Breast epithelium (tissue), 4 donors: ENCODE data around the gene TMEM178B. TPM values are rescaled to one million over a fixed set of nuclear protein-coding genes. Genes with fewer than 3 reads are reported as not detected.
"Not testable (repeated sequence)": the region's sequence is repeated elsewhere in the genome, so short reads cannot be mapped to it uniquely, and the experiment has no call there.

Experiments
- DNase-seq, 2 donors: peaks; one replicate each; pipeline ENCODE4 v3.0.0-alpha.2; 2019; ENCODE audit warnings: low spot score in 2 of 2
- H3K27ac ChIP-seq, 2 donors: fragments of 200-600 bp; sonication (generic) in 1 of 2; one replicate each; pipeline ENCODE4 v1.5.1; 2016 to 2019; ENCODE audit warnings: mild to moderate bottlenecking in 1 of 2
- H3K27me3 ChIP-seq, 2 donors: fragments of 200-600 bp; sonication (generic) in 1 of 2; one replicate each; pipeline versions ENCODE4 v1.5.1 to v1.6.0; 2017 to 2019; ENCODE audit warnings: control low read depth in 1 of 2, mild to moderate bottlenecking in 1 of 2
- H3K36me3 ChIP-seq: fragments of 200-600 bp; one replicate; pipeline ENCODE4 v1.5.1; 2019
- H3K4me1 ChIP-seq, 2 donors: fragments of 200-600 bp; sonication (generic); one replicate each; pipeline ENCODE4 v1.5.1; 2016 to 2019; ENCODE audit warnings: control low read depth in 1 of 2
- H3K4me3 ChIP-seq, 3 donors: fragments of 200-600 bp; sonication (generic); 1 replicate in 2 of 3; 2 replicates in 1 of 3; pipeline ENCODE4 v1.5.1; 2016 to 2019; ENCODE audit warnings: mild to moderate bottlenecking in 3 of 3, moderate library complexity in 2 of 3
- H3K9me3 ChIP-seq, 2 donors: fragments of 200-600 bp; sonication (generic) in 1 of 2; one replicate each; pipeline ENCODE4 v1.5.1; 2016 to 2019; ENCODE audit warnings: control low read depth in 1 of 2
- POLR2A ChIP-seq: fragments of 450-650 bp; IDR thresholded peaks from one replicate; pipeline ENCODE4 v1.6.1; 2016; ENCODE audit warnings: antibody characterized with exemption, mild to moderate bottlenecking, moderate library complexity
- POLR2AphosphoS5 ChIP-seq, 3 donors: sonication (generic); formaldehyde crosslinking; IDR thresholded peaks; one replicate each; pipeline ENCODE4 v1.6.1; 2017; ENCODE audit warnings: antibody characterized with exemption in 3 of 3
- intact Hi-C: fragments of 100-400 bp; cut with DNase I; formaldehyde crosslinking; loops from one replicate; pipeline ENCODE4 v1.15.1; 2023; ENCODE audit warnings: low total_unique reads
- total RNA-seq, 3 donors: library from RNA; depleted of rRNA; stranded (reverse); fragments of >200 nt; gene quantifications; one replicate each; pipeline ENCODE4 v1.1.0, GENCODE V29; 2016
- TF ChIP-seq, protein P1 (sequence below), 3 donors: fragments of 450-650 bp; IDR thresholded peaks; one replicate each; pipeline ENCODE4 v1.5.1; 2016 to 2017; ENCODE audit warnings: antibody characterized with exemption in 3 of 3, mild to moderate bottlenecking in 3 of 3, moderate library complexity in 3 of 3

Gene TMEM178B
- total RNA-seq, 3 donors from 2014 or later, result 0.33 to 0.88 (median 0.64) TPM

DNA sequence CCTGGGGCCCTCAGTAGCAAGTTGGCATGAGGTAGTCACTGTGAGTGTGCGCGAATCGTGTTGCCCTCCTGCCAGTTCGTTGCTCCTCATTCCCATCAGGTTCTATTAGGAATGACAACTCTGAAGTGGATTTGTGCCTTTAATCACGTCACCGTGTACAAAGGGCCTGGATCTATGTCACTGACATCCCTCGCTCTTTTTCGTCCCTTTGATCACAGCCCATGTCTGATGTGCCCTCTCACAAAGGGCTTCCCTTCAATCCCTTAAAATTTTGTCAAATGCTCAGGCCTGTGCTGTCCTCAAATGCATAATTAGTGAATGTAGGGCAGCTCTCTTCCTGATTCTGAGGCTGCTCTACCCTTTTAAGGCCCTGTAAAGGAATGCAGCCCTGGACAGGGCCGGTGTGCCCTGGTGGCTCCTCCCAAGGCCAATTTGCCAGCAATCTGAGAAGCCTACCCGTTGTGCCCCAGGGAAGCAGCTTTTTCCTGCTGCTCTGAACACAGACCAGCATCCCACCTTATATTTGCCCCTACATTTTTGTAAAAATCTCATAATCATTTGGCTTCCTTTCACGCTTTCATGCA is 93.6 kb downstream of the TMEM178B start:
- TF ChIP-seq POLR2A, result no peak
- TF ChIP-seq POLR2AphosphoS5 (IDR thresholded peaks at IDR 0.05), result no peak
- TF ChIP-seq, protein P1, sequence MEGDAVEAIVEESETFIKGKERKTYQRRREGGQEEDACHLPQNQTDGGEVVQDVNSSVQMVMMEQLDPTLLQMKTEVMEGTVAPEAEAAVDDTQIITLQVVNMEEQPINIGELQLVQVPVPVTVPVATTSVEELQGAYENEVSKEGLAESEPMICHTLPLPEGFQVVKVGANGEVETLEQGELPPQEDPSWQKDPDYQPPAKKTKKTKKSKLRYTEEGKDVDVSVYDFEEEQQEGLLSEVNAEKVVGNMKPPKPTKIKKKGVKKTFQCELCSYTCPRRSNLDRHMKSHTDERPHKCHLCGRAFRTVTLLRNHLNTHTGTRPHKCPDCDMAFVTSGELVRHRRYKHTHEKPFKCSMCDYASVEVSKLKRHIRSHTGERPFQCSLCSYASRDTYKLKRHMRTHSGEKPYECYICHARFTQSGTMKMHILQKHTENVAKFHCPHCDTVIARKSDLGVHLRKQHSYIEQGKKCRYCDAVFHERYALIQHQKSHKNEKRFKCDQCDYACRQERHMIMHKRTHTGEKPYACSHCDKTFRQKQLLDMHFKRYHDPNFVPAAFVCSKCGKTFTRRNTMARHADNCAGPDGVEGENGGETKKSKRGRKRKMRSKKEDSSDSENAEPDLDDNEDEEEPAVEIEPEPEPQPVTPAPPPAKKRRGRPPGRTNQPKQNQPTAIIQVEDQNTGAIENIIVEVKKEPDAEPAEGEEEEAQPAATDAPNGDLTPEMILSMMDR (IDR thresholded peaks at IDR 0.05), result no peak
- H3K4me1 ChIP-seq, result no peaks in the 10 kb centered on the region

DNA sequence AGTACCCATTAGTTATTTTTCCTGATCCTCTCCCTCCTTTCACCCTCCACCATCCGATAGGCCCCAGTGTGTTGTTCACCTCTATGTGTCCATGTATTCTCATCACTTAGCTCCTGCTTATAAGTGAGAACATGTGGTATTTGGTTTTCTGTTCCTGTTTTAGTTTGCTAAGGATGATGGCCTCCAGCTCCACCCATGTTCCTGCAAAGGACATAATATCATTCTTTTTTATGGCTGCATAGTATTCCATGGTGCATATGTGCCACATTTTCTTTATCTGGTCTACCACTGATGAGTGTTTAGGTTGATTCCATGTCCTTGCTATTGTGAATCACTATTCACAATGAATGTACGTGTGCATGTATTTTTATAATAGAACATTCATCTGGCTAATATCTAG is 95.3 kb downstream of the TMEM178B start:
- H3K4me3 ChIP-seq, H3K36me3 ChIP-seq, intact Hi-C loops, H3K9me3 ChIP-seq, H3K27ac ChIP-seq, DNase-seq, H3K4me1 ChIP-seq, H3K27me3 ChIP-seq: not testable (repeated sequence)

More for the DNA sequence above, 93.6 kb downstream of the TMEM178B start:
- no peak overlapping the region for H3K27ac ChIP-seq
- intact Hi-C loops, result no loop called here
- DNase-seq, result no peak
- no peak overlapping the region for H3K4me3 ChIP-seq
- H3K9me3 ChIP-seq, result no peaks in the 10 kb centered on the region
- no peaks in the 10 kb centered on the region for H3K27me3 ChIP-seq
- no peaks in the 10 kb centered on the region for H3K36me3 ChIP-seq

DNA sequence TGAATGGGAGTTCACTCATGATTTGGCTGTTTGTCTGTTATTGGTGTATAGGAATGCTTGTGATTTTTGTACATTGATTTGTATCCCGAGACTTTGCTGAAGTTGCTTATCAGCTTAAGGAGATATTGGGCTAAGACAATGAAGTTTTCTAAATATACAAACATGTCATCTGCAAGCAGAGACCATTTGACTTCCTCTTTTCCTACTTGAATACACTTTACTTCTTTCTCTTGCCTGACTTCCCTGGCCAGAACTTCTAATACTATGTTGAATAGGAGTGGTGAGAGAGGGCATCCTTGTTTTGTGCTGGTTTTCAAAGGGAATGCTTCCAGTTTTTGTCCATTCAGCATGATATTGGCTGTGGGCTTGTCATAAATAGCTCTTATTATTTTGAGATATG is 101.9 kb downstream of the TMEM178B start:
- H3K4me1 ChIP-seq, H3K4me3 ChIP-seq, DNase-seq, intact Hi-C loops, H3K36me3 ChIP-seq, H3K27me3 ChIP-seq, H3K9me3 ChIP-seq, H3K27ac ChIP-seq: not testable (repeated sequence)

DNA sequence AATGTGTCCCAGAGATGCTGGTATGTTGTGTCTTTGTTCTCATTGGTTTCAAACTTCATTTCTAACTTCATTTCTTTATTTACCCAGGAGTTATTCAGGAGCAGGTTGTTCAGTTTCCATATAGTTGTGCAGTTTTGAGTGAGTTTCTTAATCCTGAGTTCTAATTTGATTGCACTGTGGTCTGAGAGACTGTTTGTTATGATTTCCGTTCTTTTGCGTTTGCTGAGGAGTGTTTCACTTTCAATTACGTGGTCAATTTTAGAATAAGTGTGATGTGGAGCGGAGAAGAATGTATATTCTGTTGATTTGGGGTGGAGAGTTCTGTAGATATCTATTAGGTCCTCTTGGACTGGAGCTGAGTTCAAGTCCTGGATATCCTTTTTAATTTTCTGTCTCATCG is 103.3 kb downstream of the TMEM178B start:
- H3K27me3 ChIP-seq, intact Hi-C loops, H3K9me3 ChIP-seq, H3K36me3 ChIP-seq, H3K4me3 ChIP-seq, H3K4me1 ChIP-seq, H3K27ac ChIP-seq, DNase-seq: not testable (repeated sequence)

DNA sequence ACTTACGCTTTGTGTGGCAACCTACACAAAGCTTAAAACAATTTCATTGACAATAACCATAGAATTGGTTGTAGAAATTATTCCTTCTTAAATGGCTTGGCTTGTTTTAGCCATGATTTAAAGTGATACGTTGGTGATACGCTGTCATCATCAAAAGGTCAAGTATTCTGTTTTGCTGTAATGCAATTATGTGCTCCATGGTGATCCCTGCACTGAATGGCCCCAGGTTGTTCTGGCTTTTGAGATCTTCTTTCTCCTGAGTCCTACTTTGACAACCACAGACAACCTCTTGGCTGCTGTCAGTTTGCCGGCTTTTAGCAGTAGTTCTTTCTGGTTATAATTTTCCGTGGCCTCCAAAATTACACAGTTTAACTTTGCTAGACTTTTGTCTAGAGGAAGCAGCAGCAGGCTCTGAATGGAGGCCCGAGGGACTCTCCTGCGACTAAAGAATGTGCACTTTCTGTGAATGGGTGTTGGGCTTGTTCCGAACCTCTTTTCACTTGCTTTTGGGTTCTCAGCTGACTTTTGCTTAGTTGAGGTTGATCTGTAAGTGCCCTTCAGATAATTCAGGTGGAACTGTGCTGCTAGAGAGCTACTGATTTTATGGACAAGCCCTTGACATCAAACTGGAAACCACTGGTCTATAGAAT is 104.7 kb downstream of the TMEM178B start:
- Histone ChIP-seq H3K27me3 (no peaks in the 10 kb centered on the region), H3K4me3 (no peak overlapping the region), H3K4me1 (no peaks in the 10 kb centered on the region), H3K36me3 (no peaks in the 10 kb centered on the region), H3K9me3 (no peaks in the 10 kb centered on the region), H3K27ac (no peak overlapping the region)
- no peak for DNase-seq
- intact Hi-C loops, result no loop called here
- TF ChIP-seq POLR2A (no peak), POLR2AphosphoS5 (IDR thresholded peaks at IDR 0.05) (no peak)
- TF ChIP-seq, protein P1 (IDR thresholded peaks at IDR 0.05), result no peak

DNA sequence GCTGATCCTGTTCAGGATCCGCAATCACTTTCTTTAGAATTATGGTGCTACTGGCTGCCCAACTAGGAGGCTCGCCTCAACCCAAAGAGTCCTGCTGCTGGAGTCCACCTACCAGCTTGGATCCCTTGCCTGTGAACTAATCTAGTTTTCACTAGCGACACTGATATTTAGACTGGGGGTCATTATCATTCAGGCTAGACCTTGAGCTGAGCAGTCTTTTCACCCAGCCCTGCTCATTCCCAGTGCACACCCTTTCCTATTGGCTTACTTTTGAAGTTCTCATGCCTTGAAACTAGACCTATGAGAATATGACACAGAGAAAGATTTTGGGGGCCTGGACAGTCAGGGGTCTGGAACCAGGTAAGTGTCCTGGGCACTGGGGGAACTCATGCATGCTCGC is 107.9 kb downstream of the TMEM178B start:
- Histone ChIP-seq H3K27ac (no peak overlapping the region), H3K36me3 (no peaks in the 10 kb centered on the region), H3K9me3 (no peaks in the 10 kb centered on the region), H3K4me1 (no peaks in the 10 kb centered on the region), H3K27me3 (no peaks in the 10 kb centered on the region), H3K4me3 (no peak overlapping the region)
- no peak for DNase-seq
- no peak for TF ChIP-seq POLR2AphosphoS5 (IDR thresholded peaks at IDR 0.05)
- TF ChIP-seq POLR2A, result no peak
- TF ChIP-seq, protein P1 (IDR thresholded peaks at IDR 0.05), result no peak
- intact Hi-C loops, result no loop called here
